HG02870 (cell line): ENCODE measurements around the gene CDHR1.
"Not testable (repeated sequence)": the region's sequence is repeated elsewhere in the genome, so short reads cannot be mapped to it uniquely, and the experiment has no call there.

Experiments
- ATAC-seq: cut with Tn5 transposase; IDR thresholded peaks from one replicate; pipeline ENCODE4 v1.9.1; 2021; ENCODE audit warnings: mild to moderate bottlenecking, moderate library complexity; ENCODE audit not compliant: unreplicated experiment

The CDHR1 gene

DNA sequence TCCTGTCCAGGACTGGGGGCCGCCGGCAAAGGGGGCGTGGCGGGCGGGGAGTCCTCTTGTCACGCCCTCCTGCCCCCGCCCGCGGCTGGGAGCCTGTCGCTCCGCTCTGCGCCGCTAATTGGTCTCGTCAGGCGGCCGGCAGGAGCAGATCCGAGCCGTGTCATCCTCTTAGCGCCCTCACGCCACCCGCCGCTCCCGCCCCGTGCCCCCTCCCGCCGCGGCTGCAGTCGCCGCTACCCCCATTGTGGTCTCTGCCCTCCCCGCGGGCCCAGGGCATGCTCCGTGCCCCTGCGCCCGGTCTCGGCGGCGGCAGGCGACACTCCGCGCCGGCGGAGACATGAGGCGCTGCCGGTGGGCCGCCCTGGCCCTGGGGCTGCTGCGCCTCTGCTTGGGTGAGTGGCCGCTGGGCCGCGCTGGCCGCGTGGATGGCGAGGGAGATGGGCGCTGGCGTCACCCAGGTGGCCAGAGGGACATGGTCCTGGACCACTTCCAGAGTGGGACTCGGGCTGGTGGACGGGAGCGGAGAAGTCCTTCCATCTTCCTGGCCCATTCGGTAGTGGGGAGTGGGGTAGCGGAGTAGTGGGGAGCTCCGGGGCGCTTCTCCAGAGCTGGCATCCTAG lies at the start of gene CDHR1:
TSS of gene CDHR1 (plus strand) at position 114 of the 620 bp plus-strand sequence. CDS start at position 338, 224 bp downstream.
- peak; percentile 77 for ATAC-seq

DNA sequence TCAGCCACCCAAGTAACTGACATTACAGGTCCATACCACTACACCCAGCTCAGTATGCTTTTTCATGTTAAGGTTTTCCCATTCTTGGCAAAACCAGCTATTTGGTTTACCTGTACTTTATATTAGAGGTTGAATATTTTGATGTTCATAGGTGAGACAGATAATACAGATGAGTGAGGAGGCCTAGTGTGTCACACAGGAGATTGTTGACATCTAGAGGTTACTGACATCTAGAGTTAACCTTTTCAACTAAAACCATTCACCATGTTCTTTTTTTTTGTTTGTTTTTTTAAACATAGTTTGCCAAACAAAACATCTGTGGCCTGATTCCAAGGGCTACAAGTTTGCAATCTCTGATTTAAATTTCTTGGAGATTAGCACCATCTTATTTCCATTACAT lies 47.0 kb upstream of the CDHR1 start:
- ATAC-seq = no peak

DNA sequence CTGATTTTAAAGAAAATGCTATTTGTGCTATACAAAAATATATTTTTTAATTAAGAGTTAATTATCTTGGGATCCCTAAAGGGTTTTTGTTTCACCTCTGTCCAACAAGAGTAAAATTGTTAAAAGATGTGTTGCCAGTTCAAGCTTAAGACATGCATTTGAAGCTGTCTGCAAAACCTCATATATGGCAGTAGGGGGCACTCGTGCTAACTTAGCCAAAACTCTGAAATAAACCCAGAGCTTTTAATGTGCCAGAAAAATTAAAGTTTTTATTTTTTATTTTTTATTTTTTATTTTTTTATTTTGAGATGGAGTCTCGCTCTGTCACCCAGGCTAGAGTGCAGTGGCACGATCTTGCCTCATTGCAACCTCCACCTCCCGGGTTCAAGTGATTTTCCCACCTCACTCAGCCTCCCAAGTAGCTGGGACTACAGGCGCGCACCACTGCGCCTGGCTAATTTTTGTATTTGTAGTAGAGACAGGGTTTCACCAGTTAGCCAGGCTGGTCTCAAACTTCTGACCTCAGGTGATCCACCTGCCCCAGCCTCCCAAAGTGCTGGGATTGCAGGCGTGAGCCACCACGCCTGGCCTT lies 46.2 kb upstream of the CDHR1 start:
- peak; percentile 66 for ATAC-seq

DNA sequence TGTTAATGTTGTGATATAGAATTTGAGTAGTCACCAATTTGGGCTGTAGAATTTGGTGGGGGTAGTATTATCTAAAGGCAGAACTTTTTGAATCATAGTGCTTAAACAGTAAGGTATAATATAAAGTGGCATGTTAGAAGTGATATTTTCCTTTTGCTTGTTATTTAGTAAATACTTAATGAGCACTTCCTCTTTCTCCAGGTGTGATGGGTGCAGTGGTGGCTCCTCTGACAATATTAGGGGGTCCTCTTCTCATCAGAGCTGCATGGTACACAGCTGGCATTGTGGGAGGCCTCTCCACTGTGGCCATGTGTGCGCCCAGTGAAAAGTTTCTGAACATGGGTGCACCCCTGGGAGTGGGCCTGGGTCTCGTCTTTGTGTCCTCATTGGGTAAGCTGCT lies 44.5 kb upstream of the CDHR1 start:
- no peak for ATAC-seq

DNA sequence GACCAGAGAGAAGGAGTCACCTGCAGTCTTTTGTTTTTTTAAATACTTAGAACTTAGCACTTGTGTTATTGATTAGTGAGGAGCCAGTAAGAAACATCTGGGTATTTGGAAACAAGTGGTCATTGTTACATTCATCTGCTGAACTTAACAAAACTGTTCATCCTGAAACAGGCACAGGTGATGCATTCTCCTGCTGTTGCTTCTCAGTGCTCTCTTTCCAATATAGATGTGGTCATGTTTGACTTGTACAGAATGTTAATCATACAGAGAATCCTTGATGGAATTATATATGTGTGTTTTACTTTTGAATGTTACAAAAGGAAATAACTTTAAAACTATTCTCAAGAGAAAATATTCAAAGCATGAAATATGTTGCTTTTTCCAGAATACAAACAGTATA lies 41.6 kb upstream of the CDHR1 start:
- no peak for ATAC-seq

DNA sequence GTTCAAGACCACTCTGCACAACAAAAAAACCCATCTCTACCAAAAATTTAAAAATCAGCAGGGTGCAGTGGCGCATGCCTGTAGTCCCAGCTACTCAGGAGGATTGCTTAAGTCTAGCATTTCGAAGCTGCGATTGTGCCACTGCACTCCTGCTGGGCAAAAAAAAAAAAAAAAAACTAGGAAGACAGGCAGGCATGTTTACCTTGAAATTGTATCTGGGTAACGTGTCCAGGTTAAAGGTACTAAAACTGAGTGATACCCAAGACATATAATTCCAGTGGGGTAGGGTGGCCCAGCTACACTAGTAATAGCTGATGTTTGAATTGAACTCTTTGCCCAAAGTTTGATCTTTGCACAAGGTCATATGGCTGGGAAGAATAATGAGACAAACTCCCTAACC lies 38.8 kb upstream of the CDHR1 start:
- no peak for ATAC-seq

DNA sequence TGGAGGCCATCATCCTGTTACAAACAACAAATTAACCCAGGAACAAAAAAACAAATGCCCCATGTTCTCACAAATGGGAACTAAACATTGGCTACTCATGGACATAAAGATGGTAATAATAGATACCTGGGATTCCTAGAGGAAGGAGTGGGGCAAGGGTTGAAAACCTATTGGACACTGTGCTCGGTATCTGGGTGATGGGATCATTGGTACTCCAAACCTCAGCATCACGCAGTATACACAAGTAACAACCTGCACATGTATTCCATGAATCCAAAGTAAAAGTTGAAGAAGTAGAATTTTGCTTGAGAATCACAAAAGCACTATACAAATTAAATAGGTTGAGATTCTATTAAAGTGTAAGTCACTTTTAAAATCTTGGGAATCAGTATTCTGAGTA lies 38.3 kb upstream of the CDHR1 start:
- no peak for ATAC-seq

DNA sequence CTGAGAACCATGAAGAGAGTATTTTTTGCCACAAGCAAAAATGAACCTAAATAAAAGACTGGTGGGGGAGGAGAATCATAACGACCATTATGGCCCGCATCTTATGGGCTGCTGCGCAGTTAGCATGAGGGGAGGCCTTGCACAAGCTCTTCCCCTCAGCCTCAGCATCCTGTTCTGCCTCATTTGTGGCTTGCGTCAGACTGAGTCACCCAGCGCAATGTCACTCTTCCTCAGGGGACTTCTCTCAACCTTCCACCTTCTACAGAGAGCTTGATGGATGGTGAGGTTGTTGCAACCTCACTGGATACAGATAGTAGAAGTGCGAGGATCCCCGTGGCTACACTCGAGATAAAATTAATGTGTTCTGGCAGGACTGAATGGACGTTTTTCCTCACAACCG lies 37.6 kb upstream of the CDHR1 start:
- peak; percentile 75 for ATAC-seq

DNA sequence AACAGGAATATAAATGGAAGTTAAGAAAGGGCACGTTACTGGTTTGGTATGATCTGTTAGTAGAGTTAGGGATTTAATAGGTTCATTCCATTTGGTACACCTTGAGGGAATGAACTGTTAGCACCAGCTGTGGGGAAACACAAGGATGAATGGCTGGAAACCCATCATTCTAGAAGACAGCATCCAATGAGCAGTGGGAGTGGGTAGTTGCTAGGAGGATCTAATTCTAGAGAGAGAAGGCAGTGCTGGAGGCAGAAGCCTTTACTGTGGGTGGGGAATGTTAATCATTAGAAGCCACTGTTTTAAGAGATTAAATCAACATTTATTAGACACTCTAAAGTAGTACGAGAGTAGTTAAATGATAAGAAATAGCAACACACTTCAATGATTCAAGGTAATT lies 36.3 kb upstream of the CDHR1 start:
- no peak for ATAC-seq

DNA sequence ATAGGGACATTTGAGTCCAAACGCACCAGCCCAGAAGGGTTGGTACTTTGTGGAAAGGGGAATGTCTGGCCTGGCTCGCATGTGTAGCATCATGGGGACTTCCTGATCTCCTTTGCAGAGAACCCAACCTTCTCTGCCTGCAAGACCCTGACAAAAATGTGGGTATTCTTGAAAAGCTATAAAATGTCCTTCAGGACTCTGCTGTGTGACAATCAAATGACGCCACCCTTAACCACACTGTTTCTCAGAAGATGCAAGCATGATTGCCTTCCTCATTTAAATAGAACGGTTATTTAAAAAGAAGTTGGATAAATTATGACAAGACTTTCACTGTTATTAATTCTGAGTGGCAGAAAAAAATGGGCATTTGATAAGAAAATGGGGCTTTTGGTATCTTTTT lies 35.8 kb upstream of the CDHR1 start:
- ATAC-seq = no peak

DNA sequence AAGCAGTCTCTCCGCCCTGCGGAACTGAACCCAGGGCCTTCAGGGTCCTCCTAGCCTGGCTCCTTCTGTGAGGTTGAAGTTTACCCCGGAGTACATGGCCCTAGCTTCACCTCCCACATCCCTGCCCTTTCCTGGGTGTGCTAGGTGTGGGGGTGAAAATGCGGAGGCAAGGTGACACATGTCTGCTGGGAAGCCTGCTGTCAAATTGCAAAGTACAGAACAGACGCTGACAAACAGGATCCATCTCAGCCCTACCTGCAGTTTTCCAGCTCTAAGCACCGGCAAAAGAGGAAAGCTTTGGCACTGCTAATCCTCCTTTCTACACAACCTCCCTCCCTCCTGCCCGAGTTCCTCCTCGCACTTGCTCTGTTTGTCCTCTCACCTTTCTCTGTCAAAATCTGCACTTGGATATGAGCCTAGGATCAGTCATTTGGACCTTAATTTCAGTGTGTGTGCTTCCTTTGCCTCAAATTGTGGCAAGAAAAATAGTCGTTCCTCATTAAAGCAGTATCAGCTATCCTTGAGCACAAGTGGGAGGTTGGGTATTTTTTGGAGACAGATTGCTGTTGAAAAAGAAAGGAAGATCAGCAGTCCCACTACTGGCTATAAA lies 35.2 kb upstream of the CDHR1 start:
- no peak for ATAC-seq

DNA sequence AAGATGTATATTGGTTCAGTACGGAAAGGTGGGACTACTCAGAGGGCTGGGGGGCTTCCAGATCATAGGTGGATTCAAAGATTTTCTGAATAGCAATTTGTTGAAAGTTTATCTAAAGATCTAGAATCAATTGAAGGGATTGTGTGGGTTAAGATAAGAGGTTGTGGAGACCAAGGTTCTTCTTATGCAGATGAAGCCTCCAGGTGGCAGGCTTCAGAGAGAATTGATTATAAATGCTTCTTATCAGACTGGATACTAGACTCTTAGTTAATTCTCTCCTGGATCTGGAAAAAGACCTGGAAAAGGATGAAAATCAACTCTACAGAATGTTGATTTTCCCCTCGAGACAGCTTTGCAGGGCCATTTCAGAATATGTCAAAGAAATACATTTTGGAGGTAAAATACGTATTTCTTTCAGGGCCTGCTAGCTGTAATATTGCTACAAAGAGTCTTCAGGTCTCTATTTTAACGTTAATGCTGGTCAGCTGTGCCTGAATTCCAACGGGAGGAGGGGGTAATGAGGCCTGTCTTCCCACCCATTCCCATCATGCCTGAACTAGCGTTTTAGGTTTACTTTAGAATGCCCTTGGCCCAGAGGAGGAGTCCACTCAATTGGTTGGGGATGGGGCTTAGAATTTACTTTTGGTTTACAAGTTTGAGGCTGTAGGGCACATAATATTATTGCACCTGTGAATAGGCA lies 33.5 kb upstream of the CDHR1 start:
- ATAC-seq = no peak

DNA sequence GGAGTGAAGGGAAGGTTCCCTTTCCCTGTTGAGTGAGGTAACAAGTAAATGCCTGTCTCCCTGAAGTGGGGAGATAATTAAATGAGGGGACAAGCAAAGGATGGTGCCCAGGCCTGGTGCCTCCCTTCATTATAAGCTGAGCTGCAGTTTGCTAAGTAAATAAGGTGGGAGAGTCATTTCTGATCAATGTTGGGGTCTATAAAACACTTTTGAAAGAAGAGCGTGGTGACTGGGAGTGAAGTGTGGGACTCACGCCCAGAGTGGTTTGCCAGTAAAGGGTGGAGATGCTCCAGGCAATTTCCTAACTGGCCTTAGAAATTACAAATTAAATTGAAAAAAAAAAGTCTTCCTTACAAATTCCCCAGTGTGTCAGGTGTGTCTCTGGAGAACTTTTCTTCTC lies 30.3 kb upstream of the CDHR1 start:
- ATAC-seq = no peak

DNA sequence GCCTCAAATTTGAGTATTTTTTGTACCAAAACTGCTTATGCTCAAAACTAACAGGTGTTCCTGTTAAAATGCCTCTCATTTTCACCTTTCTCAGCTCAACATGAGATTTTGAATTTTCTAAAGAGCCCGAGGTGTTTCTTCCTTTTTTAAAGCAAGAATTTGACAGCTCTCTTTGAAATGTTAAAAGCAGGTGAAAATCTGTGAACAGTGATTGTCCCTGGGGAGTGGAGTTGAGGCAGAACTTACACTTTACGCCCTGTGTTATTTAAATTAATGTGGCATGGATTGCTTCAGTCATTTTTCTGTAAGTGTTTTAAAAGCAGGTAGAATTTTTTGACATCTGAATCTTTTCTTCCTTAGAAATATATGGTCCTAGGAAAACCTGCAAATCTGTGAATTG lies 29.9 kb upstream of the CDHR1 start:
- ATAC-seq = no peak

DNA sequence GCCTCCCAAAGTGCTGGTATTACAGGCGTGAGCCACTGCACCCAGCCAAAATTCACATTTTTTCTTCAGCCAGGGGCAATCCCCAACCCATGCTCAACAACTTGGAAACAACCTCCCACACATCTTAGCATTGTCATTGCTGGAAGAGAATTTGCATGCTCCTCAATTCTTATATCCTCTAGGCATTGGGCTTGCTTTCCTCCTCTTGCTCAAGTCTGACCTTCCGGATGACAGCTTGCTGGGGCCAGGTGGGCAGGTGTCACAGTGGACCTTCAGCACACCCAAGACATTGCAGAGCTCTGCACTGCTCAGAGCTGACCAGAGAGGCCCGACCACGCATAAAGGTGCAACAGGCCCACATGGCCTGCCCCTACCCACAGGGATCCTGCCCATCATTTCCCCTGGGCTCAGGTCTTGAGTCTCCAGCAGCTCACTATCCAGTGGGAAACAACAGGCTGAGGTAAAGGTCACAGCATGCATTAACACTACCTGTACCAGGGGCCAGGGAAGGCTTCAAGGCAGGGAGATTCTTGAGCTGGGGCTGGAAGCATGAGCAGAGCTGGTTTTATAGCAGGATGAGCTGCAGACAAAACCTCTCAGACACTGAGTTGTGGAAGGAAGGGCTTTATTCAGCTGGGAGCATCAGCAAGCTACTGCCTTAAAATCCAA lies 27.6 kb upstream of the CDHR1 start:
- ATAC-seq = peak; percentile 53

DNA sequence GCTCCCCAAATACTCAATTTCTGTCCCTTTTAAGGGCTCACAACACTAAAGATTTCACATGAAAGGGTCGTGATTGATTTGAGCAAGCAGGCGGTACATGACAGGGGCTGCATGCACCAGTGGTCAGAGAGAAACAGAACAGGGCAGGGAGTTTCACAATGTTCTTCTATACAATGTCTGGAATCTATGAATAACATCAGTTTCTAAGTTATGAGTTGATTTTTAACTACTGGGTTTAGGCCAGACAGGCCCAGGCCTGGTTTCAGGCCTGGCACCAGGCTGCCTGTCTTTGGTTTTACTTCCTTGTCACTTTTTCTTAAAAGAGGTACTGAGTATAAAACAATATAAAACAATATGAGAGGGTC lies 27.1 kb upstream of the CDHR1 start:
- not testable (repeated sequence) for ATAC-seq

DNA sequence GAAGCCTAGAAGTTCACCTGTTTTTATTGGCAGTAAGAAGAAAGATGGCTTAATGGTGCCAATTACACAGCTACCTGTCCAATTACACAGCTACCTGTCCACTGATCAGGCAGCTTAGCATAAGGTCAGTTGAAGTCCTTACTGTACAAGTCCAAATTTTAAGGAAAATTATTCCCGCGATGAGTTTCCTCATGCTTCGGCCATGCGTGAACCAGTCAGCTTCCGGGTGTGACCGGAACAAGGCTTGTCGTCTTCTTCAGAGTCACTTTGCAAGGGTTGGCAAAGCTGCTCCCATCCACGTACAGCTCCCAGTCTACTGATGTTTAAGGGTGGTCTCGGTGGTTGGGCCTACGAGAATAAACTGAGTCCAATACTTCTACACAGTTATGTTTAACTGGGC lies 26.0 kb upstream of the CDHR1 start:
- not testable (repeated sequence) for ATAC-seq

DNA sequence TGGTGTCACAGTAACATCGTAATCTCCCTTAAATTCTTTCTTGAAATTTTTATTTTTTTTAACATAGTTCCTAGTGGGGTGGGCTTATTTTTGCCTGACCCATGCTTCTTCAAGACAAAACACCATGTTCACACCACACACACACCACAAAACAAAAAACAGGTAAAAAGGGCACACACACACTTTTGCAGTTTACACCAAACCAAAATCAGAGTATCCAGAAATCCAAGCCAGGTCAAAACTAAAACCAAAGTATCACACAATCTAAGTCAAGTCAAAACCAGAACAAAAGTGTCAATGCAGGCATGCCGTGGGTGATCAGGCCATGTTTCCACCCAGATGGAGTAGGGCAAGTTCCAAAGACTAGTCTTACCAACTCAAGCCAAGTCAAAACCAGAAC lies 23.1 kb upstream of the CDHR1 start:
- not testable (repeated sequence) for ATAC-seq

DNA sequence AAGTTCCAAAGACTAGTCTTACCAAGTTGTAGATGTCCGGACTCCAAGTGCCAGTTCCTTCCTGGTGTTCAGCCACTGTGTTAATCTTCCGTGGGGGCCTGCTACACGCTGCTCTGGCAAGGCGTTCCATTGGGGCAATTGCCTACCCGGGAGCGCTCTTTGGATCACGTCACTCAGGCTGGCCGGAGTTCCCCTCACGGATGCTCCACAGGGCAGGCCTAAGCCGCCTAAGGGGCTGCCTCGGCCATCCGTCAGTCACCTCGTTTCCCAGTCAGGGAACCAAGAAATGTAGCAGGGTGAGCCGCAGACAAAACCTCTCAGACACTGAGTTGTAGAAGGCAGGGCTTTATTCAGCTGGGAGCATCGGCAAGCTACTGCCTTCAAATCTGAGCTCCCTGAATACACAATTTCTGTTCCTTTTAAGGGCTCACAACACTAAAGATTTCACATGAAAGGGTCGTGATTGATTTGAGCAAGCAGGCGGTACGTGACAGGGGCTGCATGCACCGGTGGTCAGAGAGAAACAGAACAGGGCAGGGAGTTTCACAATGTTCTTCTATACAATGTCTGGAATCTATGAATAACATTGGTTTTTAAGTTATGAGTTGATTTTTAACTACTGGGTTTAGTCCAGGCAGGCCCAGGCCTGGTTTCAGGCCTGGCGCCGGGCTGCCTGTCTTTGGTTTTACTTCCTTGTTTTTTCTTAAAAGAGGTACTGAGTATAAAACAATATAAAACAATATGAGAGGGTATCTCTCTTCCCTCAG lies 22.5 kb upstream of the CDHR1 start:
- peak; percentile 33 for ATAC-seq

DNA sequence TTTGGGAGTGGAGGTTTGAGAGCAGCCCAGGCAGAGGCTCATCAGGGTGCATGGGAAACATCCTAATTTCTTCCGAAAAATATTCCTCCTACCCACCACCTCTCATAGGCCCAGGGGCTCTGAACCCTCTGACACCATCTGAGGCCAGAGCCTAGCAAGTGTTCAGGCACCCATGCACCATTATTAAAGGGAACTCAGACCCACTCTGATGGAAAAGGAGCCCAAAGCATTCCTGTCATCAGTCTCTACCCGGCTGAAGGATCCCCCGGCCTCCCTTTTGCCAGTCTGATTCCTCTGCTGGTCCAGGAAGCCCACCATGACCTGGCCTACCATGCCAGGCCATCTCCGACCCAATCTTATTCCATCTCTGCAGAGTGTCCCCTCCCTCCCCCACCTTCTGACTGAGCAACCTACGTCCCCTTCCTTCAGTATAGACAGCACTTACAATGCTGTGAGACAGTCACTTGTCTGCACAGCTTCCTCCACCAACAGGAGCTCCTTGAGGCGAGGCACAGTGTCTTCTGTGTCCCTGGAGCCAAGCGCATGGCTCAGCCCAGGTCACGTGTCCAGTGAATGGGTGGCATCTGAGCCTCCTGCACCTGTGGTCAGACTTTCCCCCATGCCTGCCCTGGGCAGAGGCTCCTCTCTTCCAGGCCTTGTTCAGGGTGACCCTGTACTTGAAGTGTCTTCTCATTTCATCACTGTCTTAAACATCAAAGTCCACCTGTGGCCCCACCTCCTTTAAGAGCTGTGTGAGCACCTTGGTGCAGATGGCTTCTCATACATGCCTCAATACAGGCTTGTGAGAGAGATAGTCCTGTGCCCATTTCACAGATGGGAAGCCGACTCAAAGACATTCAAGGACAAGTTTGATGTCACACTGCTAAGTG lies 21.6 kb upstream of the CDHR1 start:
- ATAC-seq = peak; percentile 49
